ENCODE data around the gene ITIH2.
"Not testable (repeated sequence)": the region's sequence is repeated elsewhere in the genome, so short reads cannot be mapped to it uniquely, and the experiment has no call there.

The ITIH2 gene

GRCh38 chr10:7693194-7693593 is 9.9 kb upstream of the ITIH2 start:
- not testable (repeated sequence) for DNase-seq (ENCODE audit: low read depth, low spot score)

DNA sequence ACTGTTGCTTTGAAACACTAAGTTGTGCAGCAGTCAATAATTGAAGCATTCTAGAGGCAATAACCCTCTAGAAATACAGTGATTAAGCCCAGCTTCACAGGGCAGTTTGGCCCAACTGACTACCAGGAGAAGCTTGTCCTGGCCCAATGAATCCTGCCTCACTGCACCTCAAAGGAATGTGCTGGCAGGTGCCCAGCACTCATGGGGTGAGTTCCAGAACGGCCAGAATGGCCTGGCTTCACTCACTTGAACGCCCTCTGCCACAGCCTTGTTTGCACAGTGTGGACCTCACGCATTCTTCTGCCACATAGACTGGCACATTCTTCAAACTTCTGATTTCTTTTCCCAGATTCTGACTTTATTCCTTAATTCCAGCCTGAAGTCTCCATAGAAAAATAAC is 6.6 kb upstream of the ITIH2 start:
- no peak for DNase-seq (ENCODE audit: low read depth, low spot score)

GRCh38 chr10:7697426-7697825 is 5.7 kb upstream of the ITIH2 start:
- no peak for DNase-seq (ENCODE audit: low read depth, low spot score)

- no peak for DNase-seq (ENCODE audit: low read depth, low spot score)
Measured at GRCh38 chr10:7700577-7701125, 2.5 kb upstream of the ITIH2 start.

- no peak for DNase-seq (ENCODE audit: low read depth, low spot score)
Measured at GRCh38 chr10:7701158-7701742, 1.9 kb upstream of the ITIH2 start.

- no peak for DNase-seq (ENCODE audit: low read depth, low spot score)
Measured at GRCh38 chr10:7702288-7702812, 766 bp upstream of the ITIH2 start.

- DNase-seq (ENCODE audit: low read depth, low spot score): no peak
Measured at GRCh38 chr10:7704071-7705016, 1.2 kb downstream of the ITIH2 start.

DNA sequence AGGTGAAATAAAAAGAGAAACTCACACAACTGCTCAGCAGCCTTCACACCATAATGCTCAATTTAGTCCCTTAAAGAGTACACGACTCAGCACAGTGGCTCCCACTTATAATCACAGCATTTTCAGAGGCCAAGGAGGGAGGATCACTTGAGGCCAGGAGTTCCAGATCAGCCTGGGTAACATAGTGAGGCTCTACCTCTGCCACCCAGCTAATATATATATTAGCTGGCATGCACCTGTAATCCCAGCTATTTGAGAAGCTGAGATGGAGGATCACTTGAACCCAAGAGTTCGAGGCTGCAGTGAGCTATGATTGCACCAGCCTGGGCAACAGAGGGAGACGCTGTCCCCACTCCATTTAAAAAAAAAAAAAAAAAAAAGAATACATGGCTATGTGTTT is 2.2 kb downstream of the ITIH2 start:
- DNase-seq (ENCODE audit: low read depth, low spot score): no peak

GRCh38 chr10:7706534-7707073 is 3.5 kb downstream of the ITIH2 start:
- no peak for DNase-seq (ENCODE audit: low read depth, low spot score)

DNA sequence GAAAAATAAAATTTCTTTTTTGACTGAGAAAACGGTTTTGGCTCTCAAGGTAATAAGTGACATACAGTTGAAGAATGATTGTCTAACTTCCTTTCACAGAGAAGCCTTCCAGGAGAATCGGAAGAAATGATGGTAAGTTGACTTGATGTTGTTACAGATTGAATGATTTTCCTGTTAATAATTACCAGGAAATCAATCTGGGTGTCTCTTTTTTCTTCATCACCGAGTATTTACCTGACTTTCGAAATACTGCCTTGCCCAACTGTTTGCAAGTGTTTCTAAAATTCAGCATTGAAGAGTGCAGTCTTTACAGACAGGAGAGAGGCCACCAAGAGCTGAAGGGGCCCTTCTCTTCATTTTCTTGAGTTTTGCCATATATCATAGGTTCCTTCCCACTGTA is 4.0 kb downstream of the ITIH2 start:
- no peak for DNase-seq (ENCODE audit: low read depth, low spot score)

GRCh38 chr10:7707858-7708622 is 4.9 kb downstream of the ITIH2 start:
- DNase-seq (ENCODE audit: low read depth, low spot score): no peak

DNA sequence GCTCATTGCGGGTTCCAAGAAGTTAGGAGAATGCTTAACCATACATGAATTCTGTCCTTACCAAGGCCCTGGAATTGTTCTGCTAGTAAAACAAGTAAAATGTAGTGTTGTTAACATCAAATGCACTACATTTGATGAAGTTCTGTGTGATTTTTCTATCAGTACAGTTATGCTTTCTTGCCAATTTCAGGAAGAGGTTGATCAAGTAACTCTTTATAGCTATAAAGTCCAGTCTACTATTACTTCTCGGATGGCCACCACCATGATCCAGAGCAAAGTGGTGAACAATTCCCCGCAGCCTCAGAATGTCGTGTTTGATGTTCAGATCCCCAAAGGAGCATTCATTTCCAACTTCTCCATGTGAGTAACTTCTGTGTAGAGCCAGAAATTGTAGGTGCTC is 5.7 kb downstream of the ITIH2 start:
- no peak for DNase-seq (ENCODE audit: low read depth, low spot score)

GRCh38 chr10:7710446-7710845 is 7.3 kb downstream of the ITIH2 start:
- no peak for DNase-seq (ENCODE audit: low read depth, low spot score)

GRCh38 chr10:7711075-7711474 is 8.0 kb downstream of the ITIH2 start:
- DNase-seq (ENCODE audit: low read depth, low spot score): not testable (repeated sequence)

DNA sequence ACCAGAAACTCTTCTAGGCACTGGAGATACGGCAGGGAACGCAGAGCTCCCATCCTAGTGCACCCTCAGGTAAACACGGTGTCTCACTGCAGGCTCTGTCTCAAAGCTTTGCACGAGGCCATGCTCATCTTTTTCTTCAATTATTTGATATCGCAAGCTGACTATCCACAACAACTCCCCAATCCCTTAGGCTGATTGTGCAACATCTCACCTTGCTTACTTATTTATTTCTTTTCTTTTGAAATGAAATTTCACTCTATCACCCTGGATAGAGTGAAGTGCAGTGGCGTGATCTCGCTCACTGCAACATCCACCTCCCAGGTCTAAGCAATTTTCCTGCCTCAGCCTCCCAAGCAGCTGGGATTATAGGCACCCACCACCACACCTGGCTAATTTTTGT is 12.4 kb downstream of the ITIH2 start:
- no peak for DNase-seq (ENCODE audit: low read depth, low spot score)

DNA sequence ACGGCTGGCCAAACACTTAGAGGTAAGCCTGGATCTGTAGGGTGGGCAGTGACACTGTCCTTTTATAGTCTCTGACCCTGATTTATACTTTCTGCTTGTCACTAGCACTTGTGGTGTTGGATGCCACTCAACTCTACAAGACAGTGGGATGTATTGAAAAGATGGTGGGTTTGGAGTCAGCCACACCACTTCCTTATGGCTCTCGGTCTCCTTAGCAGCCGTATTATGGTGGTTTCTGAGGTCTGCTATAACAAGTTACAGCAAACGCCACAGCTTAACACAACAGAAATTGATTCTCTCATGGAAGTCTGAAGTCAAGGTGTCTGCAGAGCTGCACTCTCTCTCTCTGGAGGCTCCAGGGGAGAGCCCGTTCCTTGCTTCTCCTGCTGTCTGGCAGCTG is 14.7 kb downstream of the ITIH2 start:
- DNase-seq (ENCODE audit: low read depth, low spot score): no peak

DNA sequence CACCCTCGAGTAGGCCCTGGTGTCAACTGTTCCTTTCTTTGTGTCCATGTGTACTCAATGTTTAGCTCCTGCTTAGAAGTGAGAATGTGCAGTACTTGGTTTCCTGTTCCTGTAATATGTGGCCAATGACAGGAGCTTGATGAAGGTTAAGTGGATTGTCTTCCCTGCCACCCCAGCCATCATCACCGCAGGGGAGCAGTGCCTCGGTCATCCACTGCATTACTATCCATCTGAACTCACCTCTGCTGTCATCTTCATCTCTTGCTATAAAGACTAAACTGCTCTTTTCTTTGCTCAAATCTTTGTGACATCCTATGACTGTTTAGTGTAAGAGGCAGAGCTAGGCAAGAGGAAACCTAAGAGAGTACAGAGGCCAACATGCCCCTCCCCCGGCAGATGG is 15.6 kb downstream of the ITIH2 start:
- DNase-seq (ENCODE audit: low read depth, low spot score): no peak

- DNase-seq (ENCODE audit: low read depth, low spot score): no peak
Measured at GRCh38 chr10:7720478-7720877, 17.4 kb downstream of the ITIH2 start.

- no peak for DNase-seq (ENCODE audit: low read depth, low spot score)
Measured at GRCh38 chr10:7722927-7723529, 19.9 kb downstream of the ITIH2 start.

DNA sequence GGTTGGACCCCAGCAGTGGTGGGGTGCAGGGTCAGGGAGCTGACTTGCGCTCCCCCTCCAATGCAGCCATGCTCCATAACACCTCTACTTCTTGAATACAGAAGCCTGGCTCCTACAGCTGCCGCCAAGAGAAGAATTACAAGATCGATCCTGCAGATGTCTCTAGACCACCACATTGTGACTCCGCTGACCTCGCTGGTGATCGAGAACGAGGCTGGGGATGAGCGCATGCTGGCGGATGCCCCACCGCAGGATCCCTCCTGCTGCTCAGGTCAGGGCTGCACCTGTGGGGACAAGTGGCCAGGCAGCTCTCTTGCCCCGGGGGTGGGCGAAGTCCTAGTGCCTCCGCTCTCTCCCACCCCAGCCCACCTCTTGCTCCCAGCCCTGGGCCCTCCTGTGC is 31.7 kb downstream of the ITIH2 start:
- DNase-seq (ENCODE audit: low read depth, low spot score): no peak

All from activated naive CD8-positive, alpha-beta T cell treated with anti-CD3 and anti-CD28 coated beads, Interleukin-2, amount 50 U/mL, for 16 hours (primary cell).